ENCODE data around the gene RFC4. TPM values are rescaled to one million over a fixed set of nuclear protein-coding genes. Genes with fewer than 3 reads are reported as not detected.

The RFC4 gene
- total and polyA plus RNA-seq, 2 of the 4 experiments (the other 2 are of a cell fraction) = 19.5 to 27.9 TPM

DNA sequence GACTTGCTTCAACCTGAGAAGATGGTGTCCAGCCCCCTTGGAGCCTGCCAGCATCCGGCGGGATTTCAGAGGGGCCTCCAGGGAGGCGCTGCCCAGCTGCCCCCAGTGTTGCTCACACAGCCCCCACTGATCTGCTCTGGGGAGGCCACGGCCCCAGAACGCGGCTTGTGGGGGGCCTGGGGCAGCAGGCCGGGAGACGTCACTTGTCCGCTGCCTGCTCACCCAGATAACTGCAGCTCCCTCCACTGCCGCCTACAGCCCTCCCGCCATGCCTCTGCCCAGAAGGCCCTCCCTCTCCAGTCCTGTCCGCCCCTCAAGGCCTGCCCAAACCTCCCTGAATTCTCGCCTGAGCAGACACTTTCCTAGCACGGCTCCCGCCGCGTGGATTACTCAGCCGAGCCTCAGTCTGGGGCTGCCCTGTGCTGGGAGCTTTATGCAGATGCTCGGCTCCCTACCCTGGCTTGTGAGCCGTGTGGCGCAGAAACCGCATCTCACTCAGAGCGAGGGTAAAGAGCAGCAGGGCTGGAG, 19.1 kb upstream of the RFC4 start:
- Histone ChIP-seq H3K9me1 (ENCODE audit: insufficient read depth, low read length) (no peaks in the 10 kb centered on the region; the same call in 1 of the 2 replicates), H2BK15ac (ENCODE audit: low read depth, low read length) (no peak overlapping the region), H4K20me1 (ENCODE audit: insufficient read depth, low read length) (no peaks in the 10 kb centered on the region), H2AK9ac (replicated peaks; ENCODE audit: low read depth, low read length, poor library complexity) (no peak overlapping the region), H2BK5ac (ENCODE audit: low read depth, low read length, poor library complexity, severe bottlenecking) (peak overlapping the region; percentile 12), H3K14ac (replicated peaks; ENCODE audit: low read depth, low read length) (0 out of 2 replicates have a peak overlapping the region, but pooled peaks have one; percentile 19), H3K36me3 (ENCODE audit: control insufficient read depth, insufficient read depth, low read length) (no peaks in the 10 kb centered on the region), H3K4me3 (ENCODE audit: insufficient read depth, low read depth, low read length) (no peak overlapping the region), H3K23ac (ENCODE audit: low read depth, low read length) (peak overlapping the region; percentile 29; the same call in 1 of the 2 replicates), H3K4ac (ENCODE audit: low read depth, low read length) (peak overlapping the region; percentile 70), H4K91ac (ENCODE audit: insufficient read depth, low read depth, low read length) (peak overlapping the region; percentile 4; the same call in 1 of the 2 replicates), H3K9me3 (ENCODE audit: control insufficient read depth, insufficient read depth, low read length) (no peaks in the 10 kb centered on the region), H2BK20ac (ENCODE audit: low read depth, low read length) (peak overlapping the region; percentile 58; the same call in 1 of the 2 replicates), H3K4me1 (ENCODE audit: control insufficient read depth, insufficient read depth, low read length) (peaks cover 15% of the 10 kb centered on the region), H3K9ac (ENCODE audit: low read depth, low read length) (no peak overlapping the region), H3K18ac (ENCODE audit: low read depth, low read length) (no peak overlapping the region), H2BK120ac (ENCODE audit: low read depth, low read length) (peak overlapping the region; percentile 50; the same call in 1 of the 2 replicates), H4K8ac (ENCODE audit: low read depth in 2 of 2, low read length in 2 of 2) (peak overlapping the region in 1 of 2 experiments; percentile 60; a peak in 1 of 4 replicates), H3K56ac (ENCODE audit: extremely low read depth, insufficient read depth, low read length) (no peak overlapping the region), H3K27me3 (ENCODE audit: control insufficient read depth, insufficient read depth, low read length) (peaks cover 16% of the 10 kb centered on the region), H3K27ac (ENCODE audit: insufficient read depth, low read length) (no peak overlapping the region), H2AK5ac (ENCODE audit: low read depth, low read length) (no peak overlapping the region), H3K4me2 (ENCODE audit: low read depth, low read length) (peak overlapping the region; percentile 1; the same call in 1 of the 2 replicates), H3K79me1 (ENCODE audit: low read depth in 1 of 2, low read length in 2 of 2) (peaks cover 0 to 11% of the 10 kb centered on the region in 2 experiments; a peak in 2 of 4 replicates), H2AFZ (replicated peaks; ENCODE audit: low read length, poor library complexity) (peak overlapping the region; percentile 91), H4K5ac (ENCODE audit: low read depth, low read length) (peak overlapping the region; percentile 7; the same call in 1 of the 2 replicates)
- peak; percentile 77 for DNase-seq
- in situ Hi-C loops (cut with MboI; ENCODE audit: low sequenced_read_pairs) = no loop called here
- ChIA-PET CTCF (interaction anchor here (0.6 to 0.8 kb wide), 2 partner anchors 209 to 285 kb away, joined by 3 to 11 read pairs; no protein-coding TSS in a partner anchor), POLR2A (ENCODE audit: unreplicated experiment) (no interaction called here)
- BruUV-seq (replicated peaks) = no TSS peak
- WGBS, 2 experiments (ENCODE audit: extremely low coverage in 2 of 2, insufficient read length in 1 of 2) = 8% methylated on average over 8 of the region's 23 CpGs; no CpG with 5 or more reads in 1 of the 2 experiments
- intact Hi-C loops (cut with micrococcal nuclease) = loop anchor here (10.0 kb wide), 1 partner anchor 561 kb away; no protein-coding TSS in a partner anchor
- dilution Hi-C loops (cut with HindIII; ENCODE audit: low sequenced_read_pairs, unreplicated experiment) = no loop called here
- TF ChIP-seq RAD21 (IDR thresholded peaks at IDR 0.05; ENCODE audit: low read length) = no peak
- TF ChIP-seq NFE2L2 (IDR thresholded peaks at IDR 0.05; ENCODE audit: low read depth, low read length) = no peak
- TF ChIP-seq MAFK (IDR thresholded peaks at IDR 0.05; ENCODE audit: low read depth, low read length) = no peak
- no peak for TF ChIP-seq CHD1 (IDR thresholded peaks at IDR 0.05; ENCODE audit: low read depth, low read length)
- no peak for TF ChIP-seq SMC3 (IDR thresholded peaks at IDR 0.05; ENCODE audit: low read depth, low read length)
- TF ChIP-seq BHLHE40 (IDR thresholded peaks at IDR 0.05; ENCODE audit: low read depth, low read length) = no peak
- TF ChIP-seq MAZ (IDR thresholded peaks at IDR 0.05; ENCODE audit: borderline replicate concordance, low read depth, low read length) = no peak
- no peak for TF ChIP-seq RCOR1 (IDR thresholded peaks at IDR 0.05; ENCODE audit: insufficient replicate concordance, low read length)
- TF ChIP-seq POLR2A (IDR thresholded peaks at IDR 0.05; ENCODE audit: low read depth, low read length) = no peak
- no peak for TF ChIP-seq CEBPB (IDR thresholded peaks at IDR 0.05; ENCODE audit: low read depth, low read length)
- TF ChIP-seq RFX5 (IDR thresholded peaks at IDR 0.05; ENCODE audit: low read depth, low read length) = 0 out of 2 replicates have a peak, but pooled peaks have one; percentile 11
- peak; percentile 33; the same call in 1 of the 2 replicates for TF ChIP-seq MXI1 (IDR thresholded peaks at IDR 0.05; ENCODE audit: borderline replicate concordance, low read depth, low read length)
- TF ChIP-seq FOS (IDR thresholded peaks at IDR 0.05; ENCODE audit: low read depth, low read length) = no peak
- TF ChIP-seq, protein P1, sequence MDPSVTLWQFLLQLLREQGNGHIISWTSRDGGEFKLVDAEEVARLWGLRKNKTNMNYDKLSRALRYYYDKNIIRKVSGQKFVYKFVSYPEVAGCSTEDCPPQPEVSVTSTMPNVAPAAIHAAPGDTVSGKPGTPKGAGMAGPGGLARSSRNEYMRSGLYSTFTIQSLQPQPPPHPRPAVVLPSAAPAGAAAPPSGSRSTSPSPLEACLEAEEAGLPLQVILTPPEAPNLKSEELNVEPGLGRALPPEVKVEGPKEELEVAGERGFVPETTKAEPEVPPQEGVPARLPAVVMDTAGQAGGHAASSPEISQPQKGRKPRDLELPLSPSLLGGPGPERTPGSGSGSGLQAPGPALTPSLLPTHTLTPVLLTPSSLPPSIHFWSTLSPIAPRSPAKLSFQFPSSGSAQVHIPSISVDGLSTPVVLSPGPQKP (IDR thresholded peaks at IDR 0.05; ENCODE audit: borderline replicate concordance, low read depth, low read length) = no peak
- ATAC-seq (ENCODE audit: low read depth) = peak; percentile 61
